Central memory CD8-positive, alpha-beta T cell (primary cell): ENCODE measurements around the gene CRACDL.
A peak's percentile ranks its signal among the peaks of the same experiment; 100 is the strongest.

ENCODE experiments used
- ATAC-seq: fragments of 150-1000 bp; cut with Tn5 transposase; replicated peaks from 2 replicates; pipeline ENCODE4 v1.10.0; 2022; ENCODE audit warnings: mild to moderate bottlenecking, moderate FRiP score, moderate number of reproducible peaks; ENCODE audit not compliant: poor library complexity, severe bottlenecking; ENCODE audit errors: extremely low read depth
- DNase-seq, 2 donors: peaks; one replicate each; pipeline ENCODE4 v3.0.0; 2021; ENCODE audit warnings: low spot score in 2 of 2
- H3K27ac Mint-ChIP-seq: one replicate; pipeline ENCODE4 v1.8.0; 2022; ENCODE audit warnings: low read depth, mild to moderate bottlenecking, moderate library complexity, mixed read lengths
- H3K27me3 Mint-ChIP-seq: one replicate; pipeline ENCODE4 v1.8.0; 2022; ENCODE audit warnings: mixed read lengths
- H3K36me3 Mint-ChIP-seq: one replicate; pipeline ENCODE4 v1.8.0; 2022; ENCODE audit warnings: mild to moderate bottlenecking, moderate library complexity, mixed read lengths; ENCODE audit not compliant: insufficient read depth
- H3K4me1 Mint-ChIP-seq: one replicate; pipeline ENCODE4 v1.8.0; 2022; ENCODE audit warnings: mixed read lengths
- H3K4me3 Mint-ChIP-seq: one replicate; pipeline ENCODE4 v1.8.0; 2022; ENCODE audit warnings: mild to moderate bottlenecking, moderate library complexity, mixed read lengths
- H3K9me3 Mint-ChIP-seq: one replicate; pipeline ENCODE4 v1.8.0; 2022; ENCODE audit warnings: mixed read lengths

Gene CRACDL

GRCh38 chr2:98870516-98871158 lies 65.4 kb downstream of the CRACDL start:
- H3K4me3 Mint-ChIP-seq, result no peak overlapping the region
- peaks cover 5% of the 10 kb centered on the region for H3K36me3 Mint-ChIP-seq
- no peaks in the 10 kb centered on the region for H3K9me3 Mint-ChIP-seq
- no peak for ATAC-seq
- H3K27me3 Mint-ChIP-seq, result no peaks in the 10 kb centered on the region
- DNase-seq, result no peak
- H3K4me1 Mint-ChIP-seq, result peaks cover 20% of the 10 kb centered on the region
- H3K27ac Mint-ChIP-seq, result no peak overlapping the region

GRCh38 chr2:98869870-98870269 lies 66.2 kb downstream of the CRACDL start:
- H3K27ac Mint-ChIP-seq, result peak overlapping the region; percentile 84
- peak overlapping the region; percentile 76 for H3K4me3 Mint-ChIP-seq
- no peaks in the 10 kb centered on the region for H3K9me3 Mint-ChIP-seq
- DNase-seq (no peak), ATAC-seq (no peak)
- H3K4me1 Mint-ChIP-seq, result peaks cover 13% of the 10 kb centered on the region
- peaks cover 2% of the 10 kb centered on the region for H3K36me3 Mint-ChIP-seq
- no peaks in the 10 kb centered on the region for H3K27me3 Mint-ChIP-seq

- ATAC-seq (no peak), DNase-seq (no peak)
- no peaks in the 10 kb centered on the region for H3K27me3 Mint-ChIP-seq
- no peaks in the 10 kb centered on the region for H3K9me3 Mint-ChIP-seq
- H3K4me1 Mint-ChIP-seq, result peaks cover 10% of the 10 kb centered on the region
- H3K36me3 Mint-ChIP-seq, result peaks cover 2% of the 10 kb centered on the region
- H3K4me3 Mint-ChIP-seq, result peak overlapping the region; percentile 76
- peak overlapping the region; percentile 84 for H3K27ac Mint-ChIP-seq
These were observed 66.8 kb downstream of the CRACDL start for GRCh38 chr2:98869272-98869641.

GRCh38 chr2:98868548-98869271 lies 67.3 kb downstream of the CRACDL start:
- Mint-ChIP-seq H3K4me3 (peak overlapping the region; percentile 76), H3K4me1 (peaks cover 10% of the 10 kb centered on the region), H3K27me3 (no peaks in the 10 kb centered on the region), H3K9me3 (no peaks in the 10 kb centered on the region), H3K27ac (peak overlapping the region; percentile 84), H3K36me3 (peaks cover 2% of the 10 kb centered on the region)
- DNase-seq (no peak), ATAC-seq (no peak)

- peaks cover 10% of the 10 kb centered on the region for H3K4me1 Mint-ChIP-seq
- no peak overlapping the region for H3K4me3 Mint-ChIP-seq
- peaks cover 1% of the 10 kb centered on the region for H3K9me3 Mint-ChIP-seq
- no peak for ATAC-seq
- DNase-seq, result no peak
- no peaks in the 10 kb centered on the region for H3K27me3 Mint-ChIP-seq
- H3K36me3 Mint-ChIP-seq, result peaks cover 2% of the 10 kb centered on the region
- H3K27ac Mint-ChIP-seq, result no peak overlapping the region
These were observed 68.3 kb downstream of the CRACDL start for GRCh38 chr2:98867539-98868309.

GRCh38 chr2:98866033-98866432 lies 70.0 kb downstream of the CRACDL start:
- Mint-ChIP-seq H3K4me3 (no peak overlapping the region), H3K4me1 (peaks cover 10% of the 10 kb centered on the region), H3K27ac (no peak overlapping the region), H3K36me3 (peaks cover 2% of the 10 kb centered on the region), H3K27me3 (no peaks in the 10 kb centered on the region), H3K9me3 (peaks cover 12% of the 10 kb centered on the region)
- no peak for ATAC-seq
- DNase-seq, result no peak

GRCh38 chr2:98861601-98862000 lies 74.4 kb downstream of the CRACDL start:
- Mint-ChIP-seq H3K36me3 (peaks cover 2% of the 10 kb centered on the region), H3K4me1 (no peaks in the 10 kb centered on the region), H3K4me3 (no peak overlapping the region), H3K9me3 (peaks cover 17% of the 10 kb centered on the region), H3K27ac (no peak overlapping the region), H3K27me3 (no peaks in the 10 kb centered on the region)
- DNase-seq (no peak), ATAC-seq (no peak)

GRCh38 chr2:98859323-98859722 lies 76.7 kb downstream of the CRACDL start:
- peaks cover 2% of the 10 kb centered on the region for H3K36me3 Mint-ChIP-seq
- ATAC-seq (no peak), DNase-seq (no peak)
- H3K9me3 Mint-ChIP-seq, result peaks cover 29% of the 10 kb centered on the region
- no peaks in the 10 kb centered on the region for H3K4me1 Mint-ChIP-seq
- H3K27me3 Mint-ChIP-seq, result peaks cover 19% of the 10 kb centered on the region
- no peak overlapping the region for H3K27ac Mint-ChIP-seq
- H3K4me3 Mint-ChIP-seq, result no peak overlapping the region

- no peak overlapping the region for H3K4me3 Mint-ChIP-seq
- H3K27ac Mint-ChIP-seq, result no peak overlapping the region
- peaks cover 42% of the 10 kb centered on the region for H3K27me3 Mint-ChIP-seq
- DNase-seq (no peak), ATAC-seq (no peak)
- H3K9me3 Mint-ChIP-seq, result peaks cover 20% of the 10 kb centered on the region
- H3K4me1 Mint-ChIP-seq, result no peaks in the 10 kb centered on the region
- peaks cover 2% of the 10 kb centered on the region for H3K36me3 Mint-ChIP-seq
These were observed 79.0 kb downstream of the CRACDL start for GRCh38 chr2:98857001-98857400.

- H3K27me3 Mint-ChIP-seq, result peaks cover 65% of the 10 kb centered on the region
- H3K4me1 Mint-ChIP-seq, result no peaks in the 10 kb centered on the region
- ATAC-seq (no peak), DNase-seq (no peak)
- H3K27ac Mint-ChIP-seq, result no peak overlapping the region
- peaks cover 16% of the 10 kb centered on the region for H3K9me3 Mint-ChIP-seq
- H3K4me3 Mint-ChIP-seq, result no peak overlapping the region
- no peaks in the 10 kb centered on the region for H3K36me3 Mint-ChIP-seq
These were observed 81.3 kb downstream of the CRACDL start for GRCh38 chr2:98854682-98855081.

- Mint-ChIP-seq H3K27me3 (peaks cover 70% of the 10 kb centered on the region), H3K4me1 (no peaks in the 10 kb centered on the region), H3K27ac (no peak overlapping the region), H3K4me3 (no peak overlapping the region), H3K9me3 (peaks cover 16% of the 10 kb centered on the region), H3K36me3 (no peaks in the 10 kb centered on the region)
- no peak for ATAC-seq
- DNase-seq, result no peak
These were observed 83.1 kb downstream of the CRACDL start for GRCh38 chr2:98852932-98853331.

GRCh38 chr2:98850074-98850473 lies 86.0 kb downstream of the CRACDL start:
- Mint-ChIP-seq H3K27me3 (peaks cover 59% of the 10 kb centered on the region), H3K27ac (no peak overlapping the region)

GRCh38 chr2:98849113-98849512 lies 86.9 kb downstream of the CRACDL start:
- ATAC-seq (no peak), DNase-seq (no peak)
- no peak overlapping the region for H3K4me3 Mint-ChIP-seq
- no peaks in the 10 kb centered on the region for H3K36me3 Mint-ChIP-seq
- H3K9me3 Mint-ChIP-seq, result no peaks in the 10 kb centered on the region
- H3K4me1 Mint-ChIP-seq, result no peaks in the 10 kb centered on the region
- peaks cover 50% of the 10 kb centered on the region for H3K27me3 Mint-ChIP-seq
- no peak overlapping the region for H3K27ac Mint-ChIP-seq

More at GRCh38 chr2:98850074-98850473, 86.0 kb downstream of the CRACDL start:
- H3K36me3 Mint-ChIP-seq, result no peaks in the 10 kb centered on the region
- ATAC-seq, result no peak
- no peaks in the 10 kb centered on the region for H3K4me1 Mint-ChIP-seq
- no peaks in the 10 kb centered on the region for H3K9me3 Mint-ChIP-seq
- DNase-seq, result no peak
- no peak overlapping the region for H3K4me3 Mint-ChIP-seq
